Ishikawa (cell line): Measurements from ENCODE around the gene ARPP21.

ENCODE experiments used
- CEBPB ChIP-seq: IDR thresholded peaks from 2 replicates; pipeline ENCODE4 v1.6.1; 2012
- CREB1 ChIP-seq: IDR thresholded peaks from 2 replicates; pipeline ENCODE4 v1.6.1; 2012; ENCODE audit warnings: low read depth
- EGR1 ChIP-seq: IDR thresholded peaks from 2 replicates; pipeline ENCODE4 v1.6.1; 2012
- EP300 ChIP-seq: IDR thresholded peaks from 2 replicates; pipeline ENCODE4 v1.6.1; 2012; ENCODE audit warnings: borderline replicate concordance
- FOXM1 ChIP-seq: IDR thresholded peaks from 2 replicates; pipeline ENCODE4 v1.6.1; 2012; ENCODE audit warnings: low read depth, borderline replicate concordance
- MAX ChIP-seq: IDR thresholded peaks from 2 replicates; pipeline ENCODE4 v1.6.1; 2012
- NFIC ChIP-seq: IDR thresholded peaks from 2 replicates; pipeline ENCODE4 v1.6.1; 2012
- RAD21 ChIP-seq: IDR thresholded peaks from 2 replicates; pipeline ENCODE4 v1.6.1; 2012; ENCODE audit warnings: low read depth
- TAF1 ChIP-seq: IDR thresholded peaks from 2 replicates; pipeline ENCODE4 v1.6.1; 2012; ENCODE audit warnings: low read depth, mild to moderate bottlenecking
- TCF12 ChIP-seq: IDR thresholded peaks from 2 replicates; pipeline ENCODE4 v1.6.1; 2012; ENCODE audit warnings: low read depth
- TEAD4 ChIP-seq: IDR thresholded peaks from 2 replicates; pipeline ENCODE4 v1.6.1; 2012
- USF1 ChIP-seq: IDR thresholded peaks from 2 replicates; pipeline ENCODE4 v1.6.1; 2012
- YY1 ChIP-seq: IDR thresholded peaks from 2 replicates; pipeline ENCODE4 v1.6.1; 2012; ENCODE audit warnings: low read depth
- ZBTB7A ChIP-seq: IDR thresholded peaks from 2 replicates; pipeline ENCODE4 v1.6.1; 2012; ENCODE audit warnings: low read depth
- TF ChIP-seq, protein P1 (sequence below): IDR thresholded peaks from 2 replicates; pipeline ENCODE4 v1.6.1; 2012; ENCODE audit warnings: low read depth, mild to moderate bottlenecking

The ARPP21 gene

GRCh38 chr3:35646081-35646480 is 6.8 kb downstream of the ARPP21 start:
- TF ChIP-seq MAX (no peak), CREB1 (no peak)

GRCh38 chr3:35647461-35647860 is 8.1 kb downstream of the ARPP21 start:
- TF ChIP-seq FOXM1 (no peak), USF1 (no peak), NFIC (no peak), ZBTB7A (no peak), MAX (no peak), CREB1 (no peak), EGR1 (no peak), EP300 (no peak), TAF1 (no peak), TEAD4 (no peak), RAD21 (no peak), TCF12 (no peak), CEBPB (no peak), YY1 (no peak)
- TF ChIP-seq, protein P1, sequence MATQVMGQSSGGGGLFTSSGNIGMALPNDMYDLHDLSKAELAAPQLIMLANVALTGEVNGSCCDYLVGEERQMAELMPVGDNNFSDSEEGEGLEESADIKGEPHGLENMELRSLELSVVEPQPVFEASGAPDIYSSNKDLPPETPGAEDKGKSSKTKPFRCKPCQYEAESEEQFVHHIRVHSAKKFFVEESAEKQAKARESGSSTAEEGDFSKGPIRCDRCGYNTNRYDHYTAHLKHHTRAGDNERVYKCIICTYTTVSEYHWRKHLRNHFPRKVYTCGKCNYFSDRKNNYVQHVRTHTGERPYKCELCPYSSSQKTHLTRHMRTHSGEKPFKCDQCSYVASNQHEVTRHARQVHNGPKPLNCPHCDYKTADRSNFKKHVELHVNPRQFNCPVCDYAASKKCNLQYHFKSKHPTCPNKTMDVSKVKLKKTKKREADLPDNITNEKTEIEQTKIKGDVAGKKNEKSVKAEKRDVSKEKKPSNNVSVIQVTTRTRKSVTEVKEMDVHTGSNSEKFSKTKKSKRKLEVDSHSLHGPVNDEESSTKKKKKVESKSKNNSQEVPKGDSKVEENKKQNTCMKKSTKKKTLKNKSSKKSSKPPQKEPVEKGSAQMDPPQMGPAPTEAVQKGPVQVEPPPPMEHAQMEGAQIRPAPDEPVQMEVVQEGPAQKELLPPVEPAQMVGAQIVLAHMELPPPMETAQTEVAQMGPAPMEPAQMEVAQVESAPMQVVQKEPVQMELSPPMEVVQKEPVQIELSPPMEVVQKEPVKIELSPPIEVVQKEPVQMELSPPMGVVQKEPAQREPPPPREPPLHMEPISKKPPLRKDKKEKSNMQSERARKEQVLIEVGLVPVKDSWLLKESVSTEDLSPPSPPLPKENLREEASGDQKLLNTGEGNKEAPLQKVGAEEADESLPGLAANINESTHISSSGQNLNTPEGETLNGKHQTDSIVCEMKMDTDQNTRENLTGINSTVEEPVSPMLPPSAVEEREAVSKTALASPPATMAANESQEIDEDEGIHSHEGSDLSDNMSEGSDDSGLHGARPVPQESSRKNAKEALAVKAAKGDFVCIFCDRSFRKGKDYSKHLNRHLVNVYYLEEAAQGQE: no peak

GRCh38 chr3:35648347-35648746 is 9.0 kb downstream of the ARPP21 start:
- TF ChIP-seq YY1 (no peak), FOXM1 (no peak), MAX (no peak), TCF12 (no peak), USF1 (no peak), EGR1 (no peak), TAF1 (no peak), TEAD4 (no peak), CEBPB (no peak), CREB1 (no peak), NFIC (no peak), ZBTB7A (no peak), RAD21 (no peak), EP300 (no peak)
- TF ChIP-seq, protein P1: no peak

DNA sequence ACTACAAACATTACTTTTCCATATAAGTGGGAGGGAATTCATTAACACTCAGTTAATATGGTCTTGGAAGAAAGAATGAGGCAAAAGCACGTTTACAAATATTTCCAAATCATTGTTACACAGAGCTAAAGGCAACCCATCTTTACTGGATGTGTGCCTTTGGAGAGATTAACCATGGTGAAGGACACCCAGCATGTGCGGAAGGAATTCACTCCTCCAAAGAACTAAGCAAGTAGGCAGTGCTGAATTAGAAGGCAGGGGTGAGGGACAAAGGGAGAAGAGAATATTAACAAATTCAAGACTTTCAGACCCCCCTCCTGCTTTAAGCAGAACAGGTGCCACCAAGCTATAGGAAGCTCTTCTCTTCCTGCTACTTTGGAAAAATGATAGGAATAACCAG is 10.1 kb downstream of the ARPP21 start:
- TF ChIP-seq RAD21: no peak
- TF ChIP-seq CREB1: no peak
- TF ChIP-seq NFIC: no peak
- TF ChIP-seq YY1: no peak
- TF ChIP-seq ZBTB7A: no peak
- no peak for TF ChIP-seq EP300

- TF ChIP-seq, protein P1: no peak
- TF ChIP-seq TEAD4 (no peak), EGR1 (no peak), TCF12 (no peak), EP300 (no peak)
Observed at GRCh38 chr3:35651426-35651825, 12.1 kb downstream of the ARPP21 start.
